T-cell (primary cell): ENCODE results near the gene LDB2. TPM values are rescaled to one million over a fixed set of nuclear protein-coding genes. Genes with fewer than 3 reads are reported as not detected.

Experiments used
- ATAC-seq, 4 experiments: fragments of 200-7000 bp in 3 of 4; fragments of 150-1000 bp in 1 of 4; cut with Tn5 transposase; replicated peaks in 1 of 4; 1 replicate in 3 of 4; 2 replicates in 1 of 4; pipeline ENCODE4 v1.10.0; 2021; ENCODE audit warnings: moderate library complexity in 3 of 4, mild to moderate bottlenecking in 2 of 4, moderate number of reproducible peaks in 1 of 4
- CTCF ChIA-PET, 2 donors: fragments of 300-600 bp; sonication (Branson Sonifier 250); formaldehyde crosslinking; loops; one replicate each; lab custom pipeline; 2022; ENCODE audit warnings: antibody characterized with exemption in 2 of 2; lab: Charles Lee
- POLR2A ChIA-PET, 2 donors: fragments of 300-600 bp; sonication (Branson Sonifier 250); formaldehyde crosslinking; loops; one replicate each; lab custom pipeline; 2022; ENCODE audit warnings: antibody characterized with exemption in 2 of 2; lab: Charles Lee
- DNase-seq, 35 experiments: peaks; one replicate each; pipeline versions ENCODE4 v3.0.0 to v3.0.0-alpha.2; 2013 to 2023
- H3K27ac ChIP-seq: one replicate; pipeline ENCODE4 v1.5.1; 2013; ENCODE audit warnings: low read length
- H3K27me3 ChIP-seq, 2 experiments: replicated peaks in 1 of 2; 1 replicate in 1 of 2; 2 replicates in 1 of 2; pipeline versions ENCODE4 v1.6.1 to v1.7.0; 2013; ENCODE audit warnings: low read length in 1 of 2, mixed read lengths in 1 of 2; ENCODE audit not compliant: control insufficient read depth in 2 of 2, insufficient read depth in 2 of 2; ENCODE audit errors: extremely low read depth in 1 of 2
- H3K36me3 ChIP-seq, 2 donors: 1 replicate in 1 of 2; 2 replicates in 1 of 2; pipeline versions ENCODE4 v1.6.1 to v1.7.0; 2013; ENCODE audit warnings: low read length in 1 of 2; ENCODE audit not compliant: control insufficient read depth in 2 of 2, insufficient read depth in 1 of 2; ENCODE audit errors: extremely low read depth in 1 of 2
- H3K4me1 ChIP-seq, 2 experiments: 1 replicate in 1 of 2; 2 replicates in 1 of 2; pipeline versions ENCODE4 v1.6.1 to v1.7.0; 2013; ENCODE audit warnings: low read length in 2 of 2, mixed read lengths in 1 of 2; ENCODE audit not compliant: insufficient read depth in 2 of 2, control insufficient read depth in 1 of 2; ENCODE audit errors: extremely low read depth in 1 of 2
- H3K4me3 ChIP-seq, 2 donors: 1 replicate in 1 of 2; 2 replicates in 1 of 2; pipeline versions ENCODE4 v1.5.1 to v1.7.0; 2013; ENCODE audit warnings: mild to moderate bottlenecking in 2 of 2, low read length in 1 of 2, moderate library complexity in 1 of 2; ENCODE audit not compliant: control insufficient read depth in 1 of 2; ENCODE audit errors: extremely low read depth in 1 of 2
- H3K9me3 ChIP-seq: 2 replicates; pipeline ENCODE4 v1.7.0; 2013
- H3K27ac Mint-ChIP-seq, 2 donors: one replicate each; pipeline ENCODE4 v1.8.0; 2020 to 2021; ENCODE audit warnings: mild to moderate bottlenecking in 2 of 2, mixed read lengths in 2 of 2
- H3K27me3 Mint-ChIP-seq, 2 donors: one replicate each; pipeline ENCODE4 v1.8.0; 2021 to 2022; ENCODE audit warnings: mixed read lengths in 2 of 2
- H3K36me3 Mint-ChIP-seq: one replicate; pipeline ENCODE4 v1.8.0; 2021; ENCODE audit warnings: mixed read lengths
- H3K4me1 Mint-ChIP-seq, 3 donors: one replicate each; pipeline ENCODE4 v1.8.0; 2020 to 2022; ENCODE audit warnings: mixed read lengths in 3 of 3, mild to moderate bottlenecking in 1 of 3
- H3K4me3 Mint-ChIP-seq, 3 donors: one replicate each; pipeline ENCODE4 v1.8.0; 2020 to 2022; ENCODE audit warnings: mild to moderate bottlenecking in 3 of 3, mixed read lengths in 3 of 3, moderate library complexity in 3 of 3
- H3K9me3 Mint-ChIP-seq, 3 donors: one replicate each; pipeline ENCODE4 v1.8.0; 2020 to 2022; ENCODE audit warnings: mixed read lengths in 3 of 3
- WGBS: methylation state at CpG from one replicate; pipeline ENCODE4 v1.1.5; 2013; ENCODE audit warnings: missing lambda C conversion rate; ENCODE audit not compliant: insufficient coverage; 5-methylcytosine and 5-hydroxymethylcytosine counted together
- total RNA-seq, 35 experiments: library from RNA in 6 of 35; stranded (reverse) in 6 of 35; fragments of 120-200 nt in 1 of 35; gene quantifications; one replicate each; pipeline versions ENCODE4 v1.2.1 to v1.2.4 and lab custom pipeline; 2013 to 2026

LDB2 gene
- total RNA-seq, 5 donors from 2014 or later (not counting 1 experiment from before 2014, with no cell fraction given): 0.15 to 0.82 (median 0.39) TPM; not detected in 2

DNA sequence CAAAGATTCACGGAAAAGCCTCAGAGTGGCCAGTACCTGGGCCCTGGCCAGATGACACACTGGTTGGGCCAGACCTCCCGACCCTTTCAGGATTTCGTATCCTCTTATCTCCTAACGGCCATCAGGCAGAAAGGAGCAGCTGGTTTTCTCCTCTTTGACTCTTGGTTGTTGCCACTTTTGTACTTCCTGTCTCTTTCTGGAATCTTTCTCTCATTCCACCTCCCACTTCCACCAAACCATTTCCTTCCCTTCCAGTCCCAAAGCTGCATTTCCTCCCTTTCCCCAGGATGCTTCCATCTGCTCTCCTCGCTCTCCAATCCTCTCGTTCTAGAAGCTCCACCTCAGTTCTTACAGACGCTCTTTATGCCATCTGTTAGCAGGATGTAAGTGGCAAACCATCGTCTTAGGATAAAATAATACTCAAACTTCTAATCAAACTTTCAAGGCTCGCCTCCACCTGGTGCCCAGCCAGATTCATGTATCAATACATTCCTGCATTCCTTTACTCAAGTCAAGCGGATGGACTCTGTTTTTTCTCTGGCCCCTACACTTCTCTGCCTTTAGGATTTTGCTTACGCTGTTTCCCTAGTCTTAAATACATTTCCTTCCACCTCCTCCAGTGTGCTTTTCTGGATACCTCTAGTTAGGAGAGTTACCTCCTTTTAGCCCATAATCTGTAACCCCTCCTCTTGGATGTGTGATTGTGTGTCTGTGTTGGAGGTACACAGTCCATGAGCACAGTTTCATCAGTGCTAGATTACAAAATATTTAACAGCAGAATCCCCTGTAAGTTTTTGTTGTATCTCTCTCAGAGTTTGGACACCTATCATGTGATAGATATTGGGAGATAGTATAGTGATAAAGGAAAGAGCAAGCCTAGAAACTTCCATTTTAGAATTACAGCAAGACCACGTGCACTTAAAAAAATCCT lies 70.4 kb downstream of the LDB2 start:
- DNase-seq: no peak
- H3K4me1 ChIP-seq: no peaks in the 10 kb centered on the region
- peaks cover 8 to 10% of the 10 kb centered on the region in 2 donors for H3K27me3 Mint-ChIP-seq
- ATAC-seq: no peak
- no peak overlapping the region for H3K27ac Mint-ChIP-seq
- no peaks in the 10 kb centered on the region for H3K9me3 ChIP-seq
- H3K36me3 ChIP-seq: no peaks in the 10 kb centered on the region
- H3K36me3 Mint-ChIP-seq: no peaks in the 10 kb centered on the region
- no peaks in the 10 kb centered on the region for H3K27me3 ChIP-seq
- H3K4me3 ChIP-seq: no peak overlapping the region
- no peaks in the 10 kb centered on the region for H3K4me1 Mint-ChIP-seq
- CTCF ChIA-PET: no interaction called here
- POLR2A ChIA-PET: no interaction called here
- H3K9me3 Mint-ChIP-seq: no peaks in the 10 kb centered on the region
- H3K27ac ChIP-seq: no peak overlapping the region
- H3K4me3 Mint-ChIP-seq: no peak overlapping the region
- WGBS: 77% methylated on average over 10 of the region's 12 CpGs

DNA sequence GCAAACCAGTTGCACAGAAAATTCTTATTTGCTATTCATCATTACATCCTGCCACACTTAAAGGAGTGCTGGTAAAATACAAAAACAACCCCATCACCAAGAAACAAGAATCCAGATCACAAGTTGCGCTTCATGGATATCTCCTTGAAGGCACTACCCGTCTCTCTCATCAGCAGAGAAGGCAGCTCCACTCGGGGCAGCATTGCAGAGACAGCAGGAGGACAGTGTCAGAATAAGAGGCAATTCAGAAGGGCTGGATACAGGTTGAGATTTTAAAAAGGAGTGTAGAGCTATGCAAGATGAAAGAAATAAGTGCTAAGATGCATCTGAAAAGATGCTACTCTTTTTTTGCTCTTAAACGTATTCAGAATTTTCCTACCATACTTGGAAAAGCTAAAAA lies 71.4 kb downstream of the LDB2 start:
- ATAC-seq: no peak
- no peaks in the 10 kb centered on the region for H3K36me3 ChIP-seq
- H3K4me1 ChIP-seq: no peaks in the 10 kb centered on the region
- ChIA-PET POLR2A (no interaction called here), CTCF (interaction anchor here in 1 of 2 donors (1.2 kb wide), 1 partner anchor 15 kb away, joined by 4 read pairs; no protein-coding TSS in a partner anchor)
- H3K27me3 ChIP-seq: no peaks in the 10 kb centered on the region
- no peak for DNase-seq
- Mint-ChIP-seq H3K4me3 (no peak overlapping the region), H3K27ac (no peak overlapping the region), H3K4me1 (no peaks in the 10 kb centered on the region), H3K9me3 (no peaks in the 10 kb centered on the region), H3K27me3 (peaks cover 8 to 10% of the 10 kb centered on the region in 2 donors), H3K36me3 (no peaks in the 10 kb centered on the region)
- H3K4me3 ChIP-seq: no peak overlapping the region
- no peak overlapping the region for H3K27ac ChIP-seq
- H3K9me3 ChIP-seq: no peaks in the 10 kb centered on the region
- 67% methylated on average over 3 of the region's 4 CpGs for WGBS

DNA sequence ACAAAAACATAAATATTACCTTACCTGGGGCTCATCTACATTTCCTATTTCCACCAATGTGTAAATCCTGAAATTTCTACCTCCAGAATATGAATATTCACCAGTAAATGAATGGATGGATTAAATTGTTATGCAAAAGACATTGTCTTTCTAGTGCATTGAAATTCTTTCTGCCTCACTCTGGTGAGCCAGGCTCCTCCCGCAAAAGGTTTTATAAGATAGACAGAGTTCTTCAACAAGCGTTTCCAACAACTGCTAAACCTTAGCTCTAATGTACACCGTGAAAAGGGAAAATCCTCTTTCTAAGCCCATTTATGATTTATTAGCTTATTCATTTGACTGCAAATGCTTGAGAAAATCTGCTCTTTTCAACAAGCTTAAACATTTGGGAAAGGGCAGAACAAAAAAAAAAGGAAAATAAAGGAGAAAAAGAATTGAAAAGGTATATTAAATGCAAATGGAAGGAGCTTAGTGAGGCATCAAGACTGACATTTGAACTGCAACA lies 72.0 kb downstream of the LDB2 start:
- POLR2A ChIA-PET: no interaction called here
- no peak overlapping the region for H3K4me3 Mint-ChIP-seq

DNA sequence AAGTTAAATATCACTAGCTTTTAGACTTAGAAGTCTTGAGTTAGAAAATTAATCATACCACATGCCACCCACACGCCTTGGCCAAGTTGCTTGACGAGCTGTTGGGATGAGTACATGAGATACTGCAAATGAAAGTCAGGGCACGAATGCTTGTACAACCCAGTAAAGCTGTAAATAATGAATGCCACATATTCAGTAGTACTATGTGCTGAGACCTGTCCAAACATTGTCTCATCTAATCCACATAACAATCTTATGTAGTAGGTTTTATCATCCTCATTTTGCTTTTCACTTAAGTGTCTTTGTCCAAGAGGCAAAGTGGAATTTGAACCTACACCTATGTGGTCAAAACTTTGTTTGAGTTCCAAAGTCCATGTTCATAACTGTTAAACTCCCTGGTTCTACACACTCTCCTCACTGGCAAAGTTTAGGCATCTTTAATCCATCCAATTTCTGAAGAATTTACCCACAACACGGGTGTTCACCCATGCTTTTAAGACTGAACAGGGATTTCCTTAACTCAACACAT lies 74.1 kb downstream of the LDB2 start:
- H3K36me3 Mint-ChIP-seq: no peaks in the 10 kb centered on the region
- H3K4me3 Mint-ChIP-seq: no peak overlapping the region
- Histone ChIP-seq H3K36me3 (no peaks in the 10 kb centered on the region), H3K4me3 (no peak overlapping the region), H3K27me3 (no peaks in the 10 kb centered on the region), H3K4me1 (peaks cover 0 to 2% of the 10 kb centered on the region in 2 experiments), H3K27ac (no peak overlapping the region), H3K9me3 (no peaks in the 10 kb centered on the region)
- no CpG with 5 or more reads among the region's 4 CpGs for WGBS
- no peaks in the 10 kb centered on the region for H3K4me1 Mint-ChIP-seq
- H3K9me3 Mint-ChIP-seq: no peaks in the 10 kb centered on the region
- ChIA-PET POLR2A (no interaction called here), CTCF (no interaction called here)
- peaks cover 4% of the 10 kb centered on the region in 2 donors for H3K27me3 Mint-ChIP-seq
- no peak overlapping the region for H3K27ac Mint-ChIP-seq
- ATAC-seq (no peak), DNase-seq (no peak)

More for the DNA sequence above, 72.0 kb downstream of the LDB2 start:
- Histone ChIP-seq H3K27me3 (no peaks in the 10 kb centered on the region), H3K27ac (no peak overlapping the region), H3K4me3 (no peak overlapping the region), H3K36me3 (no peaks in the 10 kb centered on the region), H3K4me1 (no peaks in the 10 kb centered on the region), H3K9me3 (no peaks in the 10 kb centered on the region)
- WGBS: no CpG with 5 or more reads among the region's 3 CpGs
- no peaks in the 10 kb centered on the region for H3K4me1 Mint-ChIP-seq
- ATAC-seq (no peak), DNase-seq (no peak)
- no peaks in the 10 kb centered on the region for H3K36me3 Mint-ChIP-seq
- CTCF ChIA-PET: interaction anchor here in 1 of 2 donors (1.2 kb wide), 1 partner anchor 14 kb away, joined by 4 read pairs; no protein-coding TSS in a partner anchor
- no peak overlapping the region for H3K27ac Mint-ChIP-seq
- peaks cover 8 to 9% of the 10 kb centered on the region in 2 donors for H3K27me3 Mint-ChIP-seq
- no peaks in the 10 kb centered on the region for H3K9me3 Mint-ChIP-seq

DNA sequence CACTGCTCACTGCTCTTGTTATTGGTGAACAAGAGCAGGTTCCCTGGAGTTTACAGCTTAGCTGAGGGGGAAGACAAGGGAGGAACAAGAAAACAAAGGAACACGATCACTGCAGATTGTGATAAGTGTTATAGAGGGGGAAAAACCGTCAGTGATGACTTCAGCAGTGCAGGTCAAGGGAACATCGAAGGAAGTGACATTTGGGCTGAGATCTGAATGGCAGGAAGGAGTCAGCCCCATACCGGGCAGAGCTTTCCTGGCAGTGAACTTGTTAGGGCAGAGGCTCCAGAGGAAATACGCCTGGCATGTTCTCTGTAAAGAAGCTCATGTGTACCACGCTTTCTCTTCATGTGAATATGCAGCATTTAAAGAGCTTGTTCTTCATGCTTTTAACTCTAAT lies 78.1 kb downstream of the LDB2 start:
- Histone ChIP-seq H3K4me3 (no peak overlapping the region), H3K27ac (no peak overlapping the region), H3K9me3 (no peaks in the 10 kb centered on the region), H3K27me3 (no peaks in the 10 kb centered on the region), H3K36me3 (no peaks in the 10 kb centered on the region), H3K4me1 (peaks cover 0 to 2% of the 10 kb centered on the region in 2 experiments)
- ChIA-PET POLR2A (no interaction called here), CTCF (interaction anchor here in 1 of 2 donors (0.8 kb wide), 1 partner anchor 8 kb away, joined by 3 read pairs; no protein-coding TSS in a partner anchor)
- Mint-ChIP-seq H3K27me3 (peaks cover 0 to 4% of the 10 kb centered on the region in 2 donors), H3K4me1 (no peaks in the 10 kb centered on the region), H3K36me3 (no peaks in the 10 kb centered on the region), H3K4me3 (no peak overlapping the region), H3K27ac (no peak overlapping the region), H3K9me3 (no peaks in the 10 kb centered on the region)
- DNase-seq (no peak), ATAC-seq (no peak)
- 34% methylated on average over 4 of the region's 6 CpGs for WGBS

DNA sequence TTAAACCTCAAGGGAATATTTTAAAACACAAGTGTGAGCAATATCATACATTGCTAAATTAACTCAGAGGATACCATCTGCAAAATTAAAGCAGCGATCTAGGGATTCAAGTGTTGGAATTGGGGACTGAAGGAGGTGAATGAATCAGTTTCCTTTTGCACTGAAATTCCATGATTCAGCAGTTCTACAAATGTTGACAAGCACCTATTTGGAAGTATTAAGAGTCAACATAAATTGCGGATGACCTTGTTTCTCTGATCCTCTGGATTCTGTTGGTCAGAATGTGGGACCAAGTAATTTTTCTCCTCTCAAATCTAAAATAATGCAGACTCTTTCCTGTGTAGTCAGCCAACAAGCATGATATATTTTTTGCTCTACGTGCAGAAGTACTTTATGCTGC lies 78.8 kb downstream of the LDB2 start:
- ChIA-PET CTCF (no interaction called here), POLR2A (no interaction called here)
- Histone ChIP-seq H3K4me3 (no peak overlapping the region), H3K4me1 (peaks cover 0 to 2% of the 10 kb centered on the region in 2 experiments), H3K27ac (no peak overlapping the region), H3K27me3 (no peaks in the 10 kb centered on the region), H3K9me3 (no peaks in the 10 kb centered on the region), H3K36me3 (no peaks in the 10 kb centered on the region)
- Mint-ChIP-seq H3K4me1 (no peaks in the 10 kb centered on the region), H3K36me3 (no peaks in the 10 kb centered on the region), H3K9me3 (no peaks in the 10 kb centered on the region), H3K4me3 (no peak overlapping the region), H3K27me3 (peaks cover 0 to 4% of the 10 kb centered on the region in 2 donors), H3K27ac (no peak overlapping the region)
- DNase-seq (no peak), ATAC-seq (no peak)
- no CpG with 5 or more reads among the region's 3 CpGs for WGBS
